CD4-positive, alpha-beta T cell treated with Interleukin-6 at 100 ng/mL for 8 hours (primary cell): ENCODE data around the gene SNTG2.

Experiments
- DNase-seq: peaks from one replicate; pipeline ENCODE4 v3.0.0-alpha.2; 2020; ENCODE audit warnings: mixed read lengths, low spot score

SNTG2 gene

DNA sequence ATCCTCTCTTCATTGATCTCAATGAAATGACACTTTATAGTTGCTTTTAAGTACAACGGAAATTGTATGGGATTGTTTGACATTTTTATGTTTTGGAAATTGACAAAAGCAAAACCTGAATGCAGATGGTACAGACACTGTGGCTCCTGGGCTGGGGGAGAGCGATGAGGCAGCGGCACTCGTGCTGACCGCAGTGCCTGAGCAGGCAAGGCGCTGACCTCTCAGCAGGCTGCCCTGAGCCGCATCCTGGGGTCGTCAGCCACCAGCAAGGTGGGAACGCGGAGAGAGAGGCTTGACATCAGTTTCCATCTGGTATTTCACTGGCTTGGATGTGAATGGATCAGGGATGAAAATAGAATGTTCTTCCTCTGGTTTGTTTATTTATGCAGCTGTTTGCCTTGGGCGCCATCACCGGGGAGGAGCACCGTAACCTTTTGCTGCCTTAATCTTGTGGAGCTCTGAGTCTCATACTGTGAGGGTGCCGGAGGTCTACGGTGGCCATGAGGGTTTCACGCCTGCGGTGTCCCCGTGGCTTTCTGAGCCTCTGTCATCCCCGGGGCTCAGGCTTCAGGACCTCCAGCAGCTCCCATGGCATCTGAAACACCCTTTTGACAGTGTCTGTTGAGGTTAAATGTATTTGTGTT, 367.8 kb downstream of the SNTG2 start:
- no peak for DNase-seq

DNA sequence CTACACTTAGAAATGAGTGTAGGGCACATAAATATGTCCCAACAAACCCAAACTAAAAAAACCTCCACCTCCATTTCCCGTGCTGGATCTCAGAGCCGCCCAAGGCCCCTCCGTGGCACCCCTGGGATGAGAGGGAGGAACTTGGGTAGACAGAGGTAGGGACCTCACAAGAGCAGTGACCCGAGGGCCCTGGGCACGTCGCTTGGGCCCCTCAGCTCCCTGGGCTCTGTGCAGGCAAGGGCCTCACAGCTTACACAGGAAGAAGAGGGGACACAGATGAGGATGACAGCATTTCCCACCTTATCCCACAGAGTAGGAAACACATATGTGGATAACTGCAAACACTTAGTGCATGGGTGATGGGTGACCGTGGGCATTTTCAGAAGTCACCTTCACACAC, 368.7 kb downstream of the SNTG2 start:
- DNase-seq, result no peak

DNA sequence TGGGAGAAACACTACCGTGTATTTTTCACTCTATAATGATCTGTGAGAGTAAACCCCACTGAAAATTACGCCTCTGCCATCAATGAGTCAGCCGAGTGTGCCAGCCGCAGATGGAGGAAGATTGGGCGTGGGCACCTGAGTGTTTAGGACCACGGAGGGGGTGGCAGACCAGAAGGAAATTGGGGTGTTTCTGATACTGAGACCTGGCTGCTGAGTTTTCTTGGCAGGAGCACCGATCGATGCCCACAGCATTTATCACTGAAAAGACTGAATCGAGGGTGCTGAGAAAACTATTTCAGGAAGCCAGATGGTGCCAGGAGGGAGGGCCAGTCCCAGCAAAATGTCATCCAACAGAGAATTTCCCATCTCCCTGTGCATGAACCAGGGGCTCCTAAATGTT, 370.7 kb downstream of the SNTG2 start:
- DNase-seq, result no peak

DNA sequence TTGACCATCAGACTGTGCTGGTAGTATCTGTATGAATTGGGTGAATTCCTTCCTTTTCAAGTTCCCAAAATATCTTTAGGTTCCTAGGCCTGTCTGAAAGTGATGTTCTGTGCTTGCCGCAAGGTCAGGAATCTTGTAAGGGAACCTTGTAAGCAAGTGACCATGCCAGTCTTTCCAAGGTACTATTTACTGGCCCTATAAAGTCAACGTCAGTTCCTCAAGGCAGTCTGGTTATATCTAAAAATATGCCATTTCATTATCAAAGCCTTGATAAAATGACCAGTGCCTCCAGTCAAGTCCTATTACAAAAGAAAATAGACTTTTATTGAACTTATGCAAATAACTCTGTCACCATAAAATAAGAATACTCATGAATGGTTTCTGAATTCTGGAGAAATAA, 374.2 kb downstream of the SNTG2 start:
- no peak for DNase-seq

DNA sequence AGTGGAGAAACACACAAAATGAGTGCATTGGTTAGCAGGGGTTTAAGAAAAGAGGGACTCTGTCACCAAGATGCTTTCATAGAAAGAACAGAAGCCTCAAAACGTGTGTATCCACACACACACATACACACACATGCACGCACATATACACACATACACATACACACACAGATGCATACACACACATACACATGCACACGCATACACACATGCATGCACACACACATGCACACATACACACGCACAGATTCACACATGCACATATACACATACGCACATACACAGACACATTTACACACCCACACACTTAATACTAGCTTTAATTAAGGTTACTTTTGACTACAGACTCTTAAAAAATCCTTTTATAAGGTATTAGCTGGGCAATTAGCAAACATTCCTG, 378.0 kb downstream of the SNTG2 start:
- DNase-seq, result no peak

DNA sequence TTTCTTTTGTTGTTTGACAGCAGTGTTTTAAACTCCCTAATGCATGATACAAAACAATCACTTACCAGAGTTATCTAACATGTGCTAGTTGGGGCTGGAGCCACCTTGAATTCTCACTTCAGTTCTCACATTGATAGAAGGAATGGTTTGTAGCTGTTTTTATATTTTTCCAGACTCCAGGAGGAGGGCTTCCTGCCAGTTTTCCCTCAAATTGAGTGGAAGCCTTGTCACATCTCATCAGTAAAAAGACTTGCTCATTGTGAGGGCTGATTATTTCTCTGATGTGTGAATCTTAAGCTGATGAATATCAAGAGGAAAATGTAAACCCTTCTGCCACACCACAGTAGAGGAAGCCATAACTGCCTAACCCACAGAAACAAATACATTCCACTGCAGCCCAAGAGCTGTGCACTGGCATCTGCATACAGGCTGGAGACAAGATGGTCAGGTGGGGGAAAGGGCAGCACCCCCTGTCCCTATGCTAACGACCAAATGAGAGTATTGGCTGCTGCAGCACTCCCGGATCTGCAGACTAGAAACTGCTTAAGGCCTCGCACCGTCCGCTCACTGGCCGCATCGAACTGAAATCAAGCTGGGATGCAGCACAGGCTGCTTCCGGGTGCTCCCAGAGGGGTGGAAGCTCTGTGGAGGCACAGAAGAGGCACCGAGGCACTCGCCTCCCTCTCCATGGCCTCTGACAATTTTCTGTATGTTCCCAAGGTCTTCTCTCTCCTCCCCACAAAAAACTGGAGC, 388.9 kb downstream of the SNTG2 start:
- DNase-seq, result no peak

DNA sequence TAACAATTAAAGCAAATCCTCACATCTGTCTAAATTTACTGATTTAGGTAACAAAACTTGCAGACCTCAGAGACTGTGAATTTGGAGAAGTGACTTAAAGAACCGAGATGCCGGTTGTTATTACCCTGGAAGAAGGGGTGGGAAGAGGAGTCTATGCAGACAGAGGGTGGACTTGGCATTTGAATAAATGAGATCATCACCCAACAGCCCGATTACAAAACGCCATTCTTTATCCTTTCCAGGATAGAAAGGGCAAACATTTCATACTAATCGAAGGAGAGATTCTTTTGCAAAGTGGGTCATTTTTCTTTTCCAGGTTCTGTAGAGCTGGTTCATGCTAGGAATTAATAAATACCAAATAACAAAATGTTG, 389.5 kb downstream of the SNTG2 start:
- DNase-seq, result no peak

DNA sequence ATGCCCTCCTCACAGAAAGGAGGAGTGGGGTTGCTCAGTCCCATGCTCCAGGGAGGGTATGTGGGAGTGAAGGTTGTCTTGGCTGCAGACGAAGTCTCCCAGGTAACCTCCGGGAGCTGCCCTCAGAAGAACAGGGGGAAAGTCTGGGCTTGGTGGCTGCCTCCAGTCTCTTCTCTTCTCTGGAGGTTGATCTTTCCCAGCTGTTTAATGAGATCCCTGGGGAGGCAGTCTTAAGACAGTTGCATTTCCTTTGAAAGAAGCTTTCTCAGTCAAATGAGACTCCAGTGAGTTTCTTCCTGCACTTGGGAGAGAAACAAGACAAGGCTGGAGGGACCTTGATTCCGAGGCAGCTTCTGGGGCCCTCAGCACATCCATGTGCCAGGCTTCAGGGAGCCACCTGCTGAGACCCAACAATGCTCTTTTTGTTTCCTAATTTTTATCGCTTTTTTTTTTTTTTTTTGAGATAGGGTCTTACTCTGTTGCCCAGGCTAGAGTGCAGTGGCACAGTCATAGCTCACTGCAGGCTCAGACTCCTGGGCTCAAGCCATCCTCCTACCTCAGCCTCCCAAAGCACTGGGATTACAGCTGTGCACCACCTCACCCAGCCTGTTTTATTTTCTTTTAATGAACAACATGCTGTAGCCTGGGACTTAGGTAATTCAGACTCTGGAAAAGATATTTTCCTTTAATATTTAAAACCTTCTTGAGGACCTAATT, 390.9 kb downstream of the SNTG2 start:
- no peak for DNase-seq

DNA sequence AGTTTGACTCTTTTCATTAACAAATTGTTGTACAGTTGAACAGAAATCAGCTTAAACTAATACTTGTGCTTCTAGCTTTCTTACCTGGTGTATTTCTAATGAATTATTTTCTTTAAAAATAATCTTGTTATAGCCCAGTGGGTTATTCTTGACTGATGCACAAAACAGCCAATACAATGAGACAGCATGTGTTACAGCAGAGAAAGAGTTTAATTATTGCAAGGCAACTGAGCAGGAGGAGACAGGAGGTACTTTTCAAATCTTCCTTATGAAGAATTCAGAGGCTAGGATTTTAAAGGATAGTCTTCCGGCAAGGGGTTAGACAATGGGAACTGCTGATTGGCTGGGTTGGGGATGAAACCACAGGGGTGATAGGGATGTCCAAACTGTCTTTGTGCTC, 398.1 kb downstream of the SNTG2 start:
- DNase-seq, result no peak

DNA sequence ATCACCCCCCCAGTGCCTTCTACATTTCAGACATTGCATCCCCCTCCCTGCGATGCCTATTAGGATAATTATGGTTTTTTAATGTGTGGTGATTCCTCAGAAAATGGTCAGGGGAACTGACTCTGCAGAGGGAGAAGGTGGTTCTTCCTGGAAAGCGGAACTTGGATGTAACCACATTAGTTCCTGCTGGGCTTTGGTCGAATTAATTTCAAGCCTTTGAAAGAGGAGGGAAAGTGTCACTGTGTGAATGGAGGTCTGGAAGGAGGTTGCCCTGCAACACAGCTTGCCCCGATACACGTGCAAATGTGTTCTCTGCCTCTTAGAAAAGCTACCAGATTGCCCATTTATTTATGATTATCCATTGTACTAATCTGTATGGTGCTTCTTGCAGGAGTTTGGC, 399.5 kb downstream of the SNTG2 start:
- no peak for DNase-seq

DNA sequence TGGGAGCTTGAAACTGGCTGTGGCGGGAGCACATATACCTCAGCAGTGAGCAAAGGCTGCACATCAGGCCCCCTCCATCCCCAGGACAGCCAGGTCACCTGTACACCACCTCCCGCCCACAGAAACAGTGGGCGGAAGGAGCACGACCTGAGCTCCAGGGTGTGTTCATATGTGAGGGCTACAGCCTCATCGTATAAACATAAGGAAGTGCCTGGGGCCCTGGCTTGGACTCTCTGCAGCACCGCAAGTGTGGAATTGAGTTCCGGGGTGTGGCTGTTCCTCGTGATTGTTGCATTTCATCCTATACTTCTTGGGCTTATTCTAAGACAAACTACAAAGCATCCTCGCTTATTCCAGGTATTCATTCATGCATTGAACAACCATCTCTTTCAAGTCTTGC, 402.5 kb downstream of the SNTG2 start:
- no peak for DNase-seq

DNA sequence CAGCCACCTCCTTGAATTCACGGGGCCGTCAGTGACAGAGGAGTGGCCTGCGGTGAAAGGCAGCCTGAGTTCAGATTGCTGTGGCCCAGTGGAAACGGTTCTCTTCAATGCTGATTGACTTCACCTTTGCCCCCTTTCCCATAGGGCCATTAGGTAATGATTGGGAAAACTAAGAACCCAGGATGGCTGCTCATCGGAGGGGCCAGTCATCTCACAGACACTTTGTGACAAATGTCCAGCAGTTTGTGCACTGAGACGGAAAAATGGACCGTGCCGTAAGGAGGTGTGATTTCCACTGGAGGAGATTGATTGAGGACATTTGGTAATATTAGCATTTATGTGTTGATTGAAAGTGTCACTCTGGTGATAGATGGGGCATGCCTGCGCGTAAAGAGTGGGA, 402.9 kb downstream of the SNTG2 start:
- no peak for DNase-seq

DNA sequence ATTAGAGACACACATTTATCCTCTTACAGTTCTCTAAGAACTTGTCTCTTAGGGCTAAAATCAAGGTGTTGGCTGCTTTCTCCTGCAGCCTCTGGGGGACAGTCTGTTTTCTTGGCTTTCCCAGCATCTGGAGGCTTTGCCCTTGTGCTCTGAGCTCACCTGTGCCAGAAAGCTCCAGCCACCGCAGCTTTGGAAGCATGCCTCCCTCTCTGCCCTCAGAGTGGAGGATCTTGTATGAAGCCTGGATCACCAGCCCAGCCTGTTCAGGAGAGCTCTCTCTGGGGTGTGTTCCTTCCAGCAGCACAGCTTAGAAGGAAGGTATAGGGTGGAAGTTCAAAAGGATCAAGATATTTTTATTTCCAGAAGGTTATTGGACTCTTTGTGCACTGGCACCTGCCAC, 409.5 kb downstream of the SNTG2 start:
- DNase-seq, result no peak

DNA sequence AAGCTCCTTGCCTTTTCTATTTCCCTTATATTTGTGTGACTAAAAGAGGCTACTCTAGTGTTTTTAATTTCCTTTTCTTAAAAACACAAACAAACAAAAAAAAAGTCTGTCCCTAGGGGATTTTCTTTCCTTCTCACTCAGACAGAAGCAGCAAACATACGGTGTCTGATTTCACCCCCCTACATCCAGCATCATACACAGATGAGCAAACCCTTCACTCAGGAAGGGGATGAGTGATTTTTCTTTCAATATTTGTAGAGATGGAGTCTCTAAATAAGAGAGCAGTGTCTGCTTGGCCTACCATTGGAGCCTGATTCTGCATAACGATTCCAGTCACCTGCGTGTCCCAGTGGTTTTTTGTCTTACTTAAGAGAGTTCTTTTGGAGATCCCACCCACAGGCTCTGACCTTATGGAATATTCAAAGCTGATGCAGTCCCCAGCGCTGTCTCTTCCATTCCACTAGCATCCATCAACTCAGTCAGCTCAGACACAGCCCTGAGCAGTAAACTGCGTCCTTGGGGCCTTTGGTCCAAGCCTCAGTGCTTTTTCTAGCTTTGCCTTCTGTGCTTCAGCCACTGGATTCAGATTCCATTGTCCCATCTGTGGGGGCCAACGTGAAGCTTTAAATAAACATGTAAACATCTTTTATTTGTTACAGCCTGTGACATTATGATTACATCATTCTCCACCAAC, 410.1 kb downstream of the SNTG2 start:
- DNase-seq, result no peak

DNA sequence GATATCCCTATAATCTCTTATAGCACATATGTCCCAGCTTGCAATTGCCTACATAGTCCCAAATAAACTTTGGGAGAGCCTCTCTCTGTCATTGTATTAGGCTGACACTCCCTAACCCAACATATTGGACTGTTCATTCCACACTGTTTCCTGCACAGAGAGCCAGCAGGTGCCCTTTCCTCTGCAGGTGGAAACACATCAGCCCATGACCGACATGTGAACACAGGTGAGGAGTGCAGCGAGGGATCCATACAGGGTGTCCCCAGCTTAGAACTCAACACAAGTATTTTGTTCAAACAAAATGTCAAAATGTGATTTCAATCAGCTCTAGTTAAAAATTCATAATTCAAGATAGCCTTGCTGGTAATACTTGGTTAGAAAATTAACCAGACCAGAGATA, 412.7 kb downstream of the SNTG2 start:
- no peak for DNase-seq

DNA sequence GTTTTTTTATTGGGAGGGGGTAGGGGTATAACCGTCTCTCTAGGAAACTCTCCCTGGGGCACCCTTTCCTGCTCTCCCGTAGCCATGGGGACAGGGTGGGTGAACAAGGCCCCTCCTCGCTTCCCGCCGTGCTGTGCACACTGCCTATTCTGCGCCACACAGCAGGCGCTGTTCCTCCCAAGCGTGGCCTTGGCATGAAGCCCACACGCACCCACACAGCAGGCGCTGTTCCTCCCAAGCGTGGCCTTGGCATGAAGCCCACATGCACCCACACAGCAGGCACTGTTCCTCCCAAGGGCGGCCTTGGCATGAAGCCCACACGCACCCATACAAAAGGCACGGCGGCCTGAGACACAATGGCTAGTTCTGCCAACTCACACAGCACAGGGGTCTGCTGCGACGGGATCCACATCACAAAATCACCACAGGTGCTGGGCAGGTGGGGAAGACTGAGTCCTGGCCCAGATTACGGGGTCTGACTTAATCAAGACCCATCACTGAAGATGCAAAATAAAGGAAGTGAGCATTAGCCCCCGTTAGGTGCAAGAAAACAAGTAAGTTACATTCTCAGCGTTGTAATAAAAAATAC, 416.0 kb downstream of the SNTG2 start:
- DNase-seq, result peak; percentile 15

DNA sequence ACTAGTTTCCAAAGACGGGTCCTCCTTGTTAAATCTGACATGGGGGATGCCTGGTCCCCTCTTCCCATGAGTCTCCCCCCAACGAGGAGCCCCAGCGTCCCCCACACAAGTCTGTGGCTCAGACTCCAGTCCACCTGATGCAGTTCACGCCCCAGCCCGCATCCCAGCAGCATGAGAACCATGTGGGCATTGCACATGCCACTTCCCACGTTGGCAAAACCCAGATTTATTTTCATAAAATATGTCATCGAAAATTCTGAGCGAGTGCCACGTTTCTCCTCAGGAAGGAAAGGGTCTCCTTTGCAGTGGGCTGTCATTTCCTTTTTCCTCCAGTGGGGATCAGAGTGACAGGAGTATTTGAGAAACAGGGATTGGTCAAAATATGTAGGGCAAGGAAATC, 417.0 kb downstream of the SNTG2 start:
- DNase-seq, result no peak

DNA sequence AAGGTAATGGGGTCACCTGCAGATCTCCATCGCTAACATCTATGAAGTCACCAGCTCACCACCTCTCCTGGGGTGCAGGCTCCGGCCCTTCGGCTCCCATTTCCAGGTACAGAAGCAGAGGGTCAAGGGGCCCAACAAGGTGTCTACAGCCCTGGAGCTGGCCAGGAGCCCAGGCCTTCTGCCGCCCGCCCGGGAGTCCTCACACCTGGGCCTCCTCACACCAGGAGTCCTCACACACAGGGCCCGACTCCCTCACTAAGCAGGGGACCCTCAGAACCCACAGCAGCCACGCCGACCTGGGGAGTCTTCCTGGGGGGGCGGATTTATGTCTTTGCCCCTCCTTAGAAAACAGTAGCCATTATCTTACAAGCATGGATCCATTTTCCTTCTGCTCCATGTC, 419.3 kb downstream of the SNTG2 start:
- DNase-seq, result no peak

DNA sequence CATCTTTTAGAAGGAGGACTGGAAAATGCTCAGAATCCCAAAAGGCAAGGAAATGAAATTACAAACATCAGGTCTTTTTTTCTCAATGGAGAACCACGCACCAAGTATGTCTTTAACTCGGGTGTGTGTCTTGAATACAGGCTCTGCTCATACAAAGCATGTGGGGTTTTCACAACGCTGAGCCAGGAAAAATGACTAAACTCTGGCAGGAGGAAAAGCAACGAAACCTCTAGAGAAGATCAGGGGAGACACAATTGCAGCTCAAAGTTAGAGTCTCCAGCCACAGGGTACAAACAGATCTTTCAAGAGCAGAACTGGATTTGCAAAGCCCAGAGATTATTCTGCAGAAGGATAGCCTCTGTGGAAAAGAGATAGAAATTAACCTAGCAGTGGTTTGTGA, 419.8 kb downstream of the SNTG2 start:
- DNase-seq, result no peak

DNA sequence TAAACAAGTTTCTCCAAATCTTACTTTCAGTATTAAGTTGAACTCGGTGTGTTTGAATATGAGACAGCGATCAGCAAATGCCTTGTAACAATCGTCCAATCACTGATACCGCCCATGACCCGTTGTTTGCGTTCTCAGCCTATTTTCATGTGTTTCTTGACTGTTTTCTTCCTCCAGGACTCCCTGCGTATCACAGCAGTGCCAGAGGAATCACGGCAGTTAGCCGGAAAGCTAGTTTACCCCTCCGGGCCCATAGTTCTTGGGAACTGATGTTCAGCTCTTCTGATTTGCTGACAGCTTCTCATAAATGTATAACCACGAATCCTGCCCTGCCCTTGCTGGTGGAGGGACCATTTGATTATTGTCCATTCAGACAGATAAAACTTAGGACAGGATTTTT, 420.4 kb downstream of the SNTG2 start:
- no peak for DNase-seq

DNA sequence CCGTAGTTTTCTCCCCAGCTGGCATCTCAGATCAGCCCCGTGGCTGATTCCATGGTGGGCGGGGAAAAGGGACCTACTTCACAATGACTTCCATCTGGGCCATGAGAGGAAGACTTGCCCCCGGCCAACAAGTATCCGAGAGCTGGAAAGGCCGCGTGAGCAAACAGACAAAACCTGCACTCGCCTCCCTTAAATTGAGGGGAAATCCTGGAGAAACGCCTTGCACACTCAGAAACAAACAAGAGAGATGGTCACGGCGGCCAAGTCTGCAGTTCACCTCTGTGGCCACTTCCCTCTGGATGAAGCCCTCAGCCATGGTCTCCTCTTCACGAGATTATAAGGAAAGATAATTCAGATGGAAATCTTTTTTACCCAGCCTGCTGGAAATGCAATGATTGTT, 423.2 kb downstream of the SNTG2 start:
- no peak for DNase-seq

DNA sequence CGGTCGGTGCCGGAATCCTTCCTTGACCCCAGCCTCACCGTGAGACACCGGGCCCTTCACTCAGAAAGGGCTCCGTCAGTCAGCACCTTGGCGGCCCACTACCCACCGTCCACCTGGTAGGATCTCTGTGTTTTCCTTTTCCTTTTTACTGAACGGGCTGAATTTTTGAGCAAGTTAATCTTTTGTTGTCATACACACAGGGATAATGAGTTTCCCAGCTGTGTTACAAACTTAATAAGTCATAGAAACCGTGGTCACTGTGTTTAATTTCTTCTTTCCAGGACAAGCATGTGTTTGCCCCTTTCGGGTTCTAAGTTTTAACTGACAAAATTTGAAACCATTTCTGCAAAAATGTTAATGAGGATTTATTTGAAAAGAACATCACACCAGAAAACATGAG, 423.6 kb downstream of the SNTG2 start:
- DNase-seq, result no peak

DNA sequence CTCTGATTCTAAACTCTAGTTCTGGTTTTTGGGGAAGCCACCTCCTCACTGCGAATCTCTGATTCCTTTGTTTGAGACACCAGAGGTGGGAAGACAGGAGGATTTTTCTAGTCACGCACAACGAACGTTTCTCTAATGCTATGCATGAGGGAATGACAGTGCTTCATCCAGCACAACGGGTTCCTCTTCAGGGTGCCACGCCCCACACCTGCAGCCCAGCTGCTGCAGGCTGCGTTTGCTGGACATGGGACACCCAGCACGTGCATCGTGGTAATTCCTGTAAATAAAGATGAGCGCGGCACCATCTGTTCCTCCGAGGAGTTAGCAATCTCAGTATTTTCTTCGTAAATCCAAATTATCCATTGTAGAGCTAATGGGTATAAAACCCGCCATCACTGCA, 425.1 kb downstream of the SNTG2 start:
- DNase-seq, result no peak
